Fibroblast of gingiva (primary cell): ENCODE measurements around the gene CAPZA3.
"Not testable (repeated sequence)": the region's sequence is repeated elsewhere in the genome, so short reads cannot be mapped to it uniquely, and the experiment has no call there.

Experiments used
- DNase-seq: peaks from one replicate; pipeline ENCODE4 v3.0.0-alpha.2; 2011; ENCODE audit warnings: low read depth

Gene CAPZA3

GRCh38 chr12:18753481-18754123 is 15.7 kb downstream of the CAPZA3 start:
- DNase-seq, result no peak

GRCh38 chr12:18754124-18754707 is 16.3 kb downstream of the CAPZA3 start:
- no peak for DNase-seq

- DNase-seq, result no peak
Measured at GRCh38 chr12:18755341-18755740, 17.4 kb downstream of the CAPZA3 start.

- not testable (repeated sequence) for DNase-seq
Measured at GRCh38 chr12:18766479-18766878, 28.6 kb downstream of the CAPZA3 start.

GRCh38 chr12:18782827-18783226 is 44.9 kb downstream of the CAPZA3 start:
- no peak for DNase-seq

GRCh38 chr12:18785465-18785864 is 47.5 kb downstream of the CAPZA3 start:
- DNase-seq, result not testable (repeated sequence)
